Pancreas (tissue), 10 donors: ENCODE data around the gene LYVE1. TPM values are rescaled to one million over a fixed set of nuclear protein-coding genes. Genes with fewer than 3 reads are reported as not detected.
"Not testable (repeated sequence)": the region's sequence is repeated elsewhere in the genome, so short reads cannot be mapped to it uniquely, and the experiment has no call there.

Experiments used
- ATAC-seq, 4 donors: fragments of 200-7000 bp; cut with Tn5 transposase; one replicate each; pipeline versions ENCODE4 v1.8.0 to v1.9.1; 2020; ENCODE audit warnings: mild to moderate bottlenecking in 4 of 4, moderate library complexity in 4 of 4
- DNase-seq, 6 donors: peaks; one replicate each; pipeline ENCODE4 v3.0.0-alpha.2; 2020
- FAIRE-seq: peaks from 2 replicates; lab custom pipeline; 2012; peaks lifted over from hg19 to GRCh38; lab: Jason Lieb, UNC
- H3K27ac ChIP-seq, 4 donors: fragments of 200-600 bp; sonication (generic); 1 replicate in 3 of 4; 2 replicates in 1 of 4; pipeline versions ENCODE4 v1.5.0 to v1.8.0; 2020
- H3K27me3 ChIP-seq, 4 donors: fragments of 200-600 bp; one replicate each; pipeline ENCODE4 v1.8.0; 2021
- H3K36me3 ChIP-seq, 3 donors: fragments of 200-600 bp; sonication (generic) in 1 of 3; one replicate each; pipeline versions ENCODE4 v1.5.0 to v1.8.0; 2020 to 2021
- H3K4me1 ChIP-seq, 3 donors: fragments of 200-600 bp; one replicate each; pipeline ENCODE4 v1.8.0; 2021
- H3K4me3 ChIP-seq, 4 donors: fragments of 200-600 bp; sonication (generic) in 2 of 4; one replicate each; pipeline versions ENCODE4 v1.5.0 to v1.8.0; 2020 to 2021
- H3K9me3 ChIP-seq, 4 donors: fragments of 200-600 bp; one replicate each; pipeline ENCODE4 v1.8.0; 2021
- WGBS, 2 donors: extraction: QIAGEN DNeasy Blood & Tissue Kit; methylation state at CpG; one replicate each; pipeline ENCODE4 v1.1.7; 2013; 5-methylcytosine and 5-hydroxymethylcytosine counted together
- intact Hi-C, 3 donors: fragments of 100-400 bp; cut with DNase I; formaldehyde crosslinking; loops; one replicate each; pipeline versions ENCODE4 v1.11.1 to v1.14.2; 2022
- polyA plus RNA-seq, 2 donors: library from polyadenylated mRNA; stranded (reverse); fragments of 200-250 nt; gene quantifications; one replicate each; pipeline ENCODE4 v1.2.3, GENCODE V29; 2013
- total RNA-seq, 6 donors: library from RNA; stranded (reverse); fragmentation: NEBNext Ultra II Directional in 4 of 6; extraction: Animal tissue kit (Norgen Biotek cat#: 25700) in 4 of 6; gene quantifications; one replicate each; pipeline versions ENCODE4 v1.2.1 to v1.2.4, GENCODE V29; 2021 to 2023
- TF ChIP-seq, protein P1 (sequence below), 4 donors: fragments of 200-600 bp; sonication (generic) in 3 of 4; IDR thresholded peaks; one replicate each; pipeline versions ENCODE4 v1.5.0 to v1.8.0; 2021; ENCODE audit warnings: antibody characterized with exemption in 4 of 4
- donor health status: healthy with polysubstance abuse.
- donor health status: DM: no; HTN: no; CAD: no; lungs with moderate emphysema.
- donor health status: DM: no; HTN: no; CAD: no.
- donor health status: control.
- donor health status: control.
- donor health status: Bipolar disorder and iron deficiency.
- donor health status: DM: yes; HTN: yes; CAD: no.
- donor health status: DM: no; HTN: no; CAD: no.
- donor health status: DM: no; HTN: no; CAD: no.
- donor health status: DM: yes; HTN: yes; CAD: no.

Gene LYVE1
- total and polyA plus RNA-seq, 8 donors: 1.1 to 28.3 (median 4.1) TPM

DNA sequence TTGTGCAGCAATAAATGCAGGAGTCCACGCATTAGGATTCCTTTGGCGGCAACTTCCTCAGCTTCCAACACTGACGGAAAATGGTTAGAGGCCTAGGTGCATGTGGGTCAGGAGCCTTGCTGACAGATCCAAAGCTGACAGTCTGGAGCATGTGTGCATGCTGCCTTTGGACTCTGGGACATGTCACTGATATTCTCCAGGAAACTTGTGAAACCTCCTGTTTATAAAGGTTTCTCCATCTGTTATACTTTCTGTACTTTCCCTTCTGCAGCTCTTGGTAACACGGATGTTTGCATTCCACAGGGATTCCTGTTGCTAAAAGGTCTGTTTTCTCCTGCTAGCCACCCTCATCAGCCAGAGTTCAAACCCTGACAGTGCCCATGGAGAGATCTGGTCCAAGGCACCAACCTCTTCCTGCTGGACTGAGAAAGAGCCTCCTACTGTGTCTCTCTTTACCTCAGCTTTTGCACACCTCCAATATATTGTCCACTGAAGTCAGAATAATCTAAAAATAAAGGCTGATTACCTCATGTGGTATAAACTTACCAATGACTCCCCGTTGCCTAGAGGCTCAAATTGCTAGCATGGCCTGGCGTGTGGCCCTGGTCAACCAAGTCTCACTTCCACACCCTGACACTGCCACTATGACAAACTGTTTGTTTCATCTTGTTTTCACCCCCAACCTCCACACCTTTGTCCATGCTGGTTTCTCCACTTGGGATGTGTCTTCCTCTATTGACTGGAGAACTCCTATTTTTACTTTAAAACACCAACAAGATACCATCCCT, 31.1 kb upstream of the LYVE1 start:
- Histone ChIP-seq H3K9me3 (no peaks in the 10 kb centered on the region), H3K36me3 (no peaks in the 10 kb centered on the region), H3K27me3 (no peaks in the 10 kb centered on the region), H3K27ac (no peak overlapping the region), H3K4me3 (no peak overlapping the region), H3K4me1 (no peaks in the 10 kb centered on the region)
- TF ChIP-seq, protein P1, sequence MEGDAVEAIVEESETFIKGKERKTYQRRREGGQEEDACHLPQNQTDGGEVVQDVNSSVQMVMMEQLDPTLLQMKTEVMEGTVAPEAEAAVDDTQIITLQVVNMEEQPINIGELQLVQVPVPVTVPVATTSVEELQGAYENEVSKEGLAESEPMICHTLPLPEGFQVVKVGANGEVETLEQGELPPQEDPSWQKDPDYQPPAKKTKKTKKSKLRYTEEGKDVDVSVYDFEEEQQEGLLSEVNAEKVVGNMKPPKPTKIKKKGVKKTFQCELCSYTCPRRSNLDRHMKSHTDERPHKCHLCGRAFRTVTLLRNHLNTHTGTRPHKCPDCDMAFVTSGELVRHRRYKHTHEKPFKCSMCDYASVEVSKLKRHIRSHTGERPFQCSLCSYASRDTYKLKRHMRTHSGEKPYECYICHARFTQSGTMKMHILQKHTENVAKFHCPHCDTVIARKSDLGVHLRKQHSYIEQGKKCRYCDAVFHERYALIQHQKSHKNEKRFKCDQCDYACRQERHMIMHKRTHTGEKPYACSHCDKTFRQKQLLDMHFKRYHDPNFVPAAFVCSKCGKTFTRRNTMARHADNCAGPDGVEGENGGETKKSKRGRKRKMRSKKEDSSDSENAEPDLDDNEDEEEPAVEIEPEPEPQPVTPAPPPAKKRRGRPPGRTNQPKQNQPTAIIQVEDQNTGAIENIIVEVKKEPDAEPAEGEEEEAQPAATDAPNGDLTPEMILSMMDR (IDR thresholded peaks at IDR 0.05): no peak
- ATAC-seq (no peak), FAIRE-seq (no peak), DNase-seq (no peak)
- 75 to 79% methylated on average over 6 of the region's 6 CpGs for WGBS, 2 donors
- intact Hi-C loops: no loop called here

GRCh38 chr11:10598816-10599215, 30.4 kb upstream of the LYVE1 start:
- FAIRE-seq (no peak), DNase-seq (no peak), ATAC-seq (no peak)
- WGBS, 2 donors: 84 to 88% methylated on average over 6 of the region's 6 CpGs
- intact Hi-C loops: no loop called here
- Histone ChIP-seq H3K4me3 (no peak overlapping the region), H3K9me3 (no peaks in the 10 kb centered on the region), H3K4me1 (no peaks in the 10 kb centered on the region), H3K27me3 (no peaks in the 10 kb centered on the region), H3K27ac (no peak overlapping the region), H3K36me3 (no peaks in the 10 kb centered on the region)
- TF ChIP-seq, protein P1 (IDR thresholded peaks at IDR 0.05): no peak

- TF ChIP-seq, protein P1 (IDR thresholded peaks at IDR 0.05): no peak
- FAIRE-seq (no peak), DNase-seq (no peak)
Observed at GRCh38 chr11:10597877-10598351, 29.4 kb upstream of the LYVE1 start.

GRCh38 chr11:10595840-10596239, 27.4 kb upstream of the LYVE1 start:
- intact Hi-C loops, FAIRE-seq: not testable (repeated sequence)
- 96 to 97% methylated on average over 2 of the region's 2 CpGs for WGBS, 2 donors

More at GRCh38 chr11:10597877-10598351, 29.4 kb upstream of the LYVE1 start:
- ATAC-seq: peak in 2 of 4 donors; percentile 25 to 47
- Histone ChIP-seq H3K4me3 (no peak overlapping the region), H3K4me1 (no peaks in the 10 kb centered on the region), H3K27me3 (no peaks in the 10 kb centered on the region), H3K9me3 (no peaks in the 10 kb centered on the region), H3K27ac (no peak overlapping the region), H3K36me3 (no peaks in the 10 kb centered on the region)
- intact Hi-C loops: no loop called here
- 82% methylated on average over 2 of the region's 2 CpGs for WGBS, 2 donors

GRCh38 chr11:10594407-10594806, 25.9 kb upstream of the LYVE1 start:
- no peaks in the 10 kb centered on the region for H3K4me1 ChIP-seq
- no peaks in the 10 kb centered on the region for H3K27me3 ChIP-seq
- H3K9me3 ChIP-seq: no peaks in the 10 kb centered on the region
- WGBS, 2 donors: 78 to 85% methylated on average over 4 of the region's 4 CpGs
- intact Hi-C loops: no loop called here
- H3K27ac ChIP-seq: no peak overlapping the region
- TF ChIP-seq, protein P1 (IDR thresholded peaks at IDR 0.05): no peak
- H3K4me3 ChIP-seq: no peak overlapping the region
- DNase-seq (no peak), FAIRE-seq (no peak), ATAC-seq (no peak)
- no peaks in the 10 kb centered on the region for H3K36me3 ChIP-seq

More at GRCh38 chr11:10595840-10596239, 27.4 kb upstream of the LYVE1 start:
- H3K36me3 ChIP-seq, ATAC-seq, H3K27me3 ChIP-seq, DNase-seq, H3K9me3 ChIP-seq, H3K27ac ChIP-seq, H3K4me1 ChIP-seq, H3K4me3 ChIP-seq: not testable (repeated sequence)
